ENCODE data around the gene GPR35. TPM values are rescaled to one million over a fixed set of nuclear protein-coding genes. Genes with fewer than 3 reads are reported as not detected.

The GPR35 gene
- total RNA-seq, 6 donors from 2014 or later = 1.9 to 14.7 (median 4.6) TPM

- peak; percentile 41 to 51 for ATAC-seq (ENCODE audit: low FRiP score in 2 of 2)
- Histone ChIP-seq H3K4me1 (peaks cover 0 to 8% (median 1%) of the 10 kb centered on the region in 4 donors), H3K4me3 (no peak overlapping the region), H3K27me3 (no peaks in the 10 kb centered on the region), H3K9me3 (no peaks in the 10 kb centered on the region), H3K36me3 (no peaks in the 10 kb centered on the region), H3K27ac (no peak overlapping the region)
- TF ChIP-seq EP300 (IDR thresholded peaks at IDR 0.05) (no peak), POLR2A (IDR thresholded peaks at IDR 0.05) (no peak), POLR2AphosphoS5 (IDR thresholded peaks at IDR 0.05) (no peak)
- TF ChIP-seq, protein P1, sequence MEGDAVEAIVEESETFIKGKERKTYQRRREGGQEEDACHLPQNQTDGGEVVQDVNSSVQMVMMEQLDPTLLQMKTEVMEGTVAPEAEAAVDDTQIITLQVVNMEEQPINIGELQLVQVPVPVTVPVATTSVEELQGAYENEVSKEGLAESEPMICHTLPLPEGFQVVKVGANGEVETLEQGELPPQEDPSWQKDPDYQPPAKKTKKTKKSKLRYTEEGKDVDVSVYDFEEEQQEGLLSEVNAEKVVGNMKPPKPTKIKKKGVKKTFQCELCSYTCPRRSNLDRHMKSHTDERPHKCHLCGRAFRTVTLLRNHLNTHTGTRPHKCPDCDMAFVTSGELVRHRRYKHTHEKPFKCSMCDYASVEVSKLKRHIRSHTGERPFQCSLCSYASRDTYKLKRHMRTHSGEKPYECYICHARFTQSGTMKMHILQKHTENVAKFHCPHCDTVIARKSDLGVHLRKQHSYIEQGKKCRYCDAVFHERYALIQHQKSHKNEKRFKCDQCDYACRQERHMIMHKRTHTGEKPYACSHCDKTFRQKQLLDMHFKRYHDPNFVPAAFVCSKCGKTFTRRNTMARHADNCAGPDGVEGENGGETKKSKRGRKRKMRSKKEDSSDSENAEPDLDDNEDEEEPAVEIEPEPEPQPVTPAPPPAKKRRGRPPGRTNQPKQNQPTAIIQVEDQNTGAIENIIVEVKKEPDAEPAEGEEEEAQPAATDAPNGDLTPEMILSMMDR (IDR thresholded peaks at IDR 0.05) = no peak
- DNase-seq = peak in 1 of 2 donors; percentile 58
- WGBS, 2 donors = 68 to 83% methylated on average over 10 of the region's 10 CpGs
Observed at GRCh38 chr2:240611601-240612210, 13.6 kb upstream of the GPR35 start.

DNA sequence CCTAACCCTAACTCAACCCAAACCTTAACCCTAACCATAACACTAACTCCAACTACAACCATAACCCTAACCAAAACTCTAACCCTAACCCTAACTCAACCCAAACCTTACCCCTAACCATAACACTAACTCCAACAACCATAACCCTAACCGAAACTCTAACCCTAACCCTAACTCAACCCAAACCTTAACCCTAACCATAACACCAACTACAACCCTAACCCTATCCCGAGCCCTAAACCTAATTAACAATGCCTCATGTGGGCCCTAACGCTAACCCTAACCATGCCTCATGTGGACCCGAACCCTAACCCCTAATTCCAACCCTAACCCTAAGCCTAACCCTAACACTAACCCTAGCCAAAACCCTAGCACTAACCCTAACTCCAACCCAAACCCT is 11.5 kb upstream of the GPR35 start:
- Histone ChIP-seq H3K36me3 (no peaks in the 10 kb centered on the region), H3K4me3 (no peak overlapping the region), H3K9me3 (no peaks in the 10 kb centered on the region), H3K4me1 (peaks cover 0 to 8% (median 1%) of the 10 kb centered on the region in 4 donors), H3K27ac (no peak overlapping the region), H3K27me3 (no peaks in the 10 kb centered on the region)
- ATAC-seq (ENCODE audit: low FRiP score in 2 of 2) (no peak), DNase-seq (no peak)
- 96 to 99% methylated on average over 4 of the region's 4 CpGs for WGBS, 2 donors
- no peak for TF ChIP-seq POLR2A (IDR thresholded peaks at IDR 0.05)
- TF ChIP-seq, protein P1 (IDR thresholded peaks at IDR 0.05) = no peak
- no peak for TF ChIP-seq EP300 (IDR thresholded peaks at IDR 0.05)
- TF ChIP-seq POLR2AphosphoS5 (IDR thresholded peaks at IDR 0.05) = no peak

- Histone ChIP-seq H3K4me3 (no peak overlapping the region), H3K36me3 (no peaks in the 10 kb centered on the region), H3K27me3 (no peaks in the 10 kb centered on the region), H3K27ac (no peak overlapping the region), H3K9me3 (no peaks in the 10 kb centered on the region), H3K4me1 (peaks cover 0 to 13% (median 3%) of the 10 kb centered on the region in 4 donors)
- TF ChIP-seq EP300 (IDR thresholded peaks at IDR 0.05) (no peak), POLR2A (IDR thresholded peaks at IDR 0.05) (no peak), POLR2AphosphoS5 (IDR thresholded peaks at IDR 0.05) (no peak)
- TF ChIP-seq, protein P1 (IDR thresholded peaks at IDR 0.05) = no peak
- no peak for DNase-seq
- WGBS, 2 donors = 95 to 99% methylated on average over 8 to 9 of the region's 9 CpGs
- no peak for ATAC-seq (ENCODE audit: low FRiP score in 2 of 2)
Observed at GRCh38 chr2:240614391-240614790, 10.9 kb upstream of the GPR35 start.

DNA sequence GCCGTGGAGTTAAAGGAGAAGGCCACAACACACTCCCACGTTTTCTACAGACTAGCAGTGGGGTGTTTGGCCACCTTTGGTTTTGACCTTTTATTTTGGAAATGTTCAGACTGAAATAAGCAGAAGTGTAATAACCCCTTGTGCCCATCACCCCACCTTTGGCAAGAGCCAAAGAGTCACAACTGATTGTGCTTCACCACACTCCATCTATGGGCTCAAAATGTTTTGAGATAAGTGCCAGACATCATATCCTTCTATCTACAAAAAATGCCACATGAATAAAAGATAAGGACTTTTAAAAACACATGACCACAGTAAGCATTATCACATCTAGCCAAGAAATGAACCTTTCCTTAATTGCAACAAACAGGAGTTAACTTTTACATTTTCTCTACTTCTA is 9.9 kb upstream of the GPR35 start:
- TF ChIP-seq POLR2AphosphoS5 (IDR thresholded peaks at IDR 0.05) (no peak), POLR2A (IDR thresholded peaks at IDR 0.05) (no peak), EP300 (IDR thresholded peaks at IDR 0.05) (no peak)
- TF ChIP-seq, protein P1 (IDR thresholded peaks at IDR 0.05) = no peak

More for the DNA sequence above, 9.9 kb upstream of the GPR35 start:
- Histone ChIP-seq H3K27ac (no peak overlapping the region), H3K9me3 (no peaks in the 10 kb centered on the region), H3K27me3 (no peaks in the 10 kb centered on the region), H3K4me3 (no peak overlapping the region), H3K4me1 (peaks cover 2 to 20% (median 7%) of the 10 kb centered on the region in 4 donors), H3K36me3 (no peaks in the 10 kb centered on the region)
- 84 to 92% methylated on average over 2 of the region's 2 CpGs for WGBS, 2 donors
- DNase-seq (no peak), ATAC-seq (ENCODE audit: low FRiP score in 2 of 2) (no peak)

Measured in upper lobe of left lung (tissue), 6 donors.